ENCODE data around the gene RBM19. TPM values are rescaled to one million over a fixed set of nuclear protein-coding genes. Genes with fewer than 3 reads are reported as not detected.
A peak's percentile ranks its signal among the peaks of the same experiment; 100 is the strongest.

The RBM19 gene
- polyA plus RNA-seq, 2 of the 4 experiments (the other 2 are of a cell fraction), result 16.0 to 18.6 TPM

DNA sequence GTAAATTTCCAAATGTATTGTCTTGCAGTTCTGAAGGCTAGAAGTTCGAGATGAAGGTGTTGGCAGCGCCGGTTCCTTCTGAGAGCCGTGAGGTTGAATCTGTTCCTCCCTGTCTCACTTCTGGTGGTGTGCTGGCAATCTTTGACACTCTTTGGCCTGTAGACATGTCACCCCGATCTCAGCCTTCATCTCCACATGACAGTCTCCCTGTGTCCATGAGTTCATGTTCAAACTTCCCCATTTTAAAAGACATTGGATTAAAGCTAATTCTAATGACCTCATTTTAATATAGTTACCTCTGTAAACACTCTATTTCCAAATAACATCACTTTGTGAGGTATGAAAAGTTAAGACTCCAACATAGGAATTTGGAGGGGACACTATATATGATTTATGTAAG lies 4.1 kb upstream of the RBM19 start:
- no peak for ATAC-seq
- WGBS (ENCODE audit: missing lambda C conversion rate), result 31% methylated on average over 5 of the region's 5 CpGs
- FAIRE-seq, result no peak
- Histone ChIP-seq H3K4me1 (peaks cover 2% of the 10 kb centered on the region; the same call in 2 of the 3 replicates), H3K27ac (no peak overlapping the region), H3K9me3 (no peaks in the 10 kb centered on the region; the same call in 2 of the 3 replicates), H3K4me3 (no peak overlapping the region), H3K4me2 (no peak overlapping the region)
- TF ChIP-seq ATOH8 (CRISPR knock-in tag; IDR thresholded peaks at IDR 0.05; ENCODE audit: low read depth) (no peak), EP300 (IDR thresholded peaks at IDR 0.05) (no peak), NPAS2 (CRISPR knock-in tag; IDR thresholded peaks at IDR 0.05; ENCODE audit: borderline replicate concordance) (no peak), EHF (CRISPR knock-in tag; IDR thresholded peaks at IDR 0.05) (no peak), KDM5A (IDR thresholded peaks at IDR 0.05) (no peak), HDAC2 (IDR thresholded peaks at IDR 0.05) (no peak), CBX2 (IDR thresholded peaks at IDR 0.05; ENCODE audit: borderline replicate concordance, low read depth) (no peak)
- ChIA-PET POLR2A (no interaction called here), CTCF (interaction anchor here (1.8 kb wide), 1 partner anchor 10 kb away, joined by 4 read pairs; no protein-coding TSS in a partner anchor)
- DNase-seq (ENCODE audit: low read depth in 1 of 2, low spot score in 1 of 2), result no peak

- peaks cover 11% of the 10 kb centered on the region; the same call in 2 of the 3 replicates for H3K4me1 ChIP-seq
- ATAC-seq (no peak), FAIRE-seq (no peak), DNase-seq (ENCODE audit: low read depth in 1 of 2, low spot score in 1 of 2) (no peak)
- TF ChIP-seq, protein P1, sequence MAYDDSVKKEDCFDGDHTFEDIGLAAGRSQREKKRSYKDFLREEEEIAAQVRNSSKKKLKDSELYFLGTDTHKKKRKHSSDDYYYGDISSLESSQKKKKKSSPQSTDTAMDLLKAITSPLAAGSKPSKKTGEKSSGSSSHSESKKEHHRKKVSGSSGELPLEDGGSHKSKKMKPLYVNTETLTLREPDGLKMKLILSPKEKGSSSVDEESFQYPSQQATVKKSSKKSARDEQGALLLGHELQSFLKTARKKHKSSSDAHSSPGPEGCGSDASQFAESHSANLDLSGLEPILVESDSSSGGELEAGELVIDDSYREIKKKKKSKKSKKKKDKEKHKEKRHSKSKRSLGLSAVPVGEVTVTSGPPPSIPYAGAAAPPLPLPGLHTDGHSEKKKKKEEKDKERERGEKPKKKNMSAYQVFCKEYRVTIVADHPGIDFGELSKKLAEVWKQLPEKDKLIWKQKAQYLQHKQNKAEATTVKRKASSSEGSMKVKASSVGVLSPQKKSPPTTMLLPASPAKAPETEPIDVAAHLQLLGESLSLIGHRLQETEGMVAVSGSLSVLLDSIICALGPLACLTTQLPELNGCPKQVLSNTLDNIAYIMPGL (CRISPR knock-in tag; IDR thresholded peaks at IDR 0.05; ENCODE audit: borderline replicate concordance), result no peak
- peak; percentile 36 for TF ChIP-seq MAFK (IDR thresholded peaks at IDR 0.05; ENCODE audit: partially characterized antibody)
- no peak for TF ChIP-seq NR3C1 (IDR thresholded peaks at IDR 0.05)
- no peak for TF ChIP-seq FOSL2 (IDR thresholded peaks at IDR 0.05)
- no peak for TF ChIP-seq FOSL2 (CRISPR knock-in tag; IDR thresholded peaks at IDR 0.05)
- no peak for TF ChIP-seq RFX5 (IDR thresholded peaks at IDR 0.05)
- WGBS (ENCODE audit: missing lambda C conversion rate), result 74% methylated on average over 4 of the region's 4 CpGs
- no peaks in the 10 kb centered on the region for H3K9me3 ChIP-seq
- CTCF ChIA-PET, result interaction anchor here (0.6 to 4.4 kb wide), 12 partner anchors 7 to 1949 kb away, joined by 3 to 36 read pairs (median 4); no protein-coding TSS in a partner anchor
- POLR2A ChIA-PET, result no interaction called here
- H3K27ac ChIP-seq, result no peak overlapping the region
- H3K4me3 ChIP-seq, result no peak overlapping the region
- no peak overlapping the region for H3K4me2 ChIP-seq
Measured at GRCh38 chr12:113967368-113967767, 1.2 kb upstream of the RBM19 start.

DNA sequence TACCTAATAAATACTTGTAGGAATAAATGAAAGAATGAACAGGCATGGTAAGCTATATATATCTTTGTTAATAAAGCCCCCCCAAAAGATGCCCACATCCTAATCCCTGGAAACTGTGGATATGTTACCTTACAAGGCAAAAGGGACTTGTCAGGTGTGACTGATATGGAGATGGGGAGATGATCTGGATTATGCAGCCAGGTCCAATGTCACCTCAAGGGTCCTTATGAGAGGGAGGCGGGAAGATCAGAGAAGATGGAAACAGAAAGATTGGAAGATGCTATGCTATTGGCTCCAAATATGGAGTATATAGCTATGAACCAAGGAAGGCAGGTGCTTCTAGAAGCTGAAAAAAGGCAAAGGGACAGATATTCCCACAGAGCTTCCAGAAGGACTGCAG lies 3.4 kb downstream of the RBM19 start:
- no peaks in the 10 kb centered on the region for H3K9me3 ChIP-seq
- ChIA-PET CTCF (interaction anchor here (1.0 to 1.4 kb wide), 2 partner anchors 7 to 18 kb away, joined by 3 read pairs; no protein-coding TSS in a partner anchor), POLR2A (no interaction called here)
- FAIRE-seq (no peak), ATAC-seq (no peak), DNase-seq (ENCODE audit: low read depth in 1 of 2, low spot score in 1 of 2) (no peak)
- no peak overlapping the region for H3K4me2 ChIP-seq
- no peak for TF ChIP-seq ZC3H11A (IDR thresholded peaks at IDR 0.05)
- no peak for TF ChIP-seq HOXB5 (CRISPR knock-in tag; IDR thresholded peaks at IDR 0.05)
- no peak for TF ChIP-seq NR3C1 (IDR thresholded peaks at IDR 0.05)
- no peak for TF ChIP-seq GATA3 (IDR thresholded peaks at IDR 0.05; ENCODE audit: borderline replicate concordance)
- TF ChIP-seq, protein P2, sequence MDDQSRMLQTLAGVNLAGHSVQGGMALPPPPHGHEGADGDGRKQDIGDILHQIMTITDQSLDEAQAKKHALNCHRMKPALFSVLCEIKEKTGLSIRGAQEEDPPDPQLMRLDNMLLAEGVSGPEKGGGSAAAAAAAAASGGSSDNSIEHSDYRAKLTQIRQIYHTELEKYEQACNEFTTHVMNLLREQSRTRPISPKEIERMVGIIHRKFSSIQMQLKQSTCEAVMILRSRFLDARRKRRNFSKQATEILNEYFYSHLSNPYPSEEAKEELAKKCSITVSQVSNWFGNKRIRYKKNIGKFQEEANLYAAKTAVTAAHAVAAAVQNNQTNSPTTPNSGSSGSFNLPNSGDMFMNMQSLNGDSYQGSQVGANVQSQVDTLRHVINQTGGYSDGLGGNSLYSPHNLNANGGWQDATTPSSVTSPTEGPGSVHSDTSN (IDR thresholded peaks at IDR 0.05), result no peak
- no peak for TF ChIP-seq KDM1A (IDR thresholded peaks at IDR 0.05; ENCODE audit: low read depth)
- no peak for TF ChIP-seq CBX2 (IDR thresholded peaks at IDR 0.05; ENCODE audit: borderline replicate concordance, low read depth)
- TF ChIP-seq NFE2L2 (conservative IDR thresholded peaks at IDR 0.05; ENCODE audit: low read length), result no peak
- no peak for TF ChIP-seq BHLHE40 (IDR thresholded peaks at IDR 0.05; ENCODE audit: low read depth, low read length)
- no peak for TF ChIP-seq HDAC2 (IDR thresholded peaks at IDR 0.05)
- no peak for TF ChIP-seq FOSB (CRISPR knock-in tag; IDR thresholded peaks at IDR 0.05)
- TF ChIP-seq CHD2 (IDR thresholded peaks at IDR 0.05; ENCODE audit: low read length, partially characterized antibody), result no peak
- TF ChIP-seq USF2 (IDR thresholded peaks at IDR 0.05), result no peak
- TF ChIP-seq NPAS2 (CRISPR knock-in tag; IDR thresholded peaks at IDR 0.05; ENCODE audit: borderline replicate concordance), result no peak
- no peak overlapping the region for H3K27ac ChIP-seq
- H3K4me1 ChIP-seq, result peaks cover 11% of the 10 kb centered on the region; the same call in 2 of the 3 replicates
- WGBS (ENCODE audit: missing lambda C conversion rate), result 94% methylated on average over 1 of the region's 1 CpG
- no peak overlapping the region for H3K4me3 ChIP-seq

Data from A549 (cell line).